Ovary (tissue), 9 donors: Measurements from ENCODE around the gene TRMT44. TPM values are rescaled to one million over a fixed set of nuclear protein-coding genes. Genes with fewer than 3 reads are reported as not detected.
A peak's percentile ranks its signal among the peaks of the same experiment; 100 is the strongest.

Experiments used
- DNase-seq, 5 donors: peaks; one replicate each; pipeline ENCODE4 v3.0.0-alpha.2; 2019 to 2020
- H3K27ac ChIP-seq, 2 donors: fragments of 200-600 bp; one replicate each; pipeline versions ENCODE4 v1.5.1 to v1.8.0; 2019 to 2022
- H3K27me3 ChIP-seq: fragments of 200-600 bp; one replicate; pipeline ENCODE4 v1.8.0; 2022
- H3K36me3 ChIP-seq: fragments of 200-600 bp; sonication (generic); one replicate; pipeline ENCODE4 v1.5.1; 2019
- H3K4me1 ChIP-seq: one replicate; pipeline ENCODE4 v1.8.1; 2013; ENCODE audit warnings: mild to moderate bottlenecking, moderate library complexity; ENCODE audit not compliant: insufficient read depth
- H3K4me3 ChIP-seq: fragments of 200-600 bp; sonication (generic); one replicate; pipeline ENCODE4 v1.5.1; 2017
- H3K9me3 ChIP-seq, 2 donors: fragments of 200-600 bp in 1 of 2; sonication (generic) in 1 of 2; one replicate each; pipeline versions ENCODE4 v1.5.1 to v1.8.1; 2013 to 2019; ENCODE audit warnings: mild to moderate bottlenecking in 1 of 2, moderate library complexity in 1 of 2
- CTCF ChIP-seq, 3 donors: fragments of 450-650 bp in 2 of 3; fragments of 200-600 bp in 1 of 3; IDR thresholded peaks; one replicate each; pipeline versions ENCODE4 v1.5.1 to v1.8.0; 2016 to 2022; ENCODE audit warnings: antibody characterized with exemption in 3 of 3, mild to moderate bottlenecking in 1 of 3
- EP300 ChIP-seq: sonication (generic); formaldehyde crosslinking; IDR thresholded peaks from one replicate; pipeline ENCODE4 v1.6.1; 2017; ENCODE audit warnings: antibody characterized with exemption
- POLR2A ChIP-seq: fragments of 450-650 bp; IDR thresholded peaks from one replicate; pipeline ENCODE4 v1.6.1; 2017; ENCODE audit warnings: antibody characterized with exemption, mild to moderate bottlenecking, moderate library complexity
- WGBS, 3 donors: extraction: QIAGEN DNeasy Blood & Tissue Kit in 1 of 3; methylation state at CpG; one replicate each; pipeline versions ENCODE4 v1.1.5 to v1.1.7; 2013 to 2017; 5-methylcytosine and 5-hydroxymethylcytosine counted together
- intact Hi-C, 4 donors: fragments of 100-400 bp; cut with DNase I; formaldehyde crosslinking; loops; one replicate each; pipeline versions ENCODE4 v1.11.0 to v1.15.1; 2022 to 2023
- polyA plus RNA-seq, 2 donors: library from polyadenylated mRNA; stranded (reverse); fragments of 200-250 nt in 1 of 2; fragments of 350-450 nt in 1 of 2; fragmentation: Illumina TruSeq in 1 of 2; extraction: RNeasy Lipid Tissue Mini Kit (QIAGEN cat#74804) in 1 of 2; gene quantifications; one replicate each; pipeline ENCODE4 v1.2.3, GENCODE V29; 2013 to 2014
- total RNA-seq, 7 donors: library from RNA; depleted of rRNA in 2 of 7; stranded (reverse); fragments of >200 nt in 2 of 7; fragmentation: NEBNext Ultra II Directional in 3 of 7; extraction: Animal tissue kit (Norgen Biotek cat#: 25700) in 3 of 7; gene quantifications; one replicate each; pipeline versions ENCODE4 v1.1.0 to v1.2.4, GENCODE V29; 2016 to 2023
- donor health status: DM: no; HTN: no; CAD: no; lungs with moderate emphysema.
- donor health status: DM: no; HTN: no; CAD: no.
- donor health status: Bipolar disorder and iron deficiency.
- donor health status: DM: yes; HTN: yes; CAD: no.
- donor health status: DM: no; HTN: no; CAD: no.
- donor health status: DM: yes; HTN: yes; CAD: no.

The TRMT44 gene
- total and polyA plus RNA-seq, 9 donors = 14.6 to 54.8 (median 32.8) TPM

- Histone ChIP-seq H3K9me3 (no peaks in the 10 kb centered on the region), H3K36me3 (no peaks in the 10 kb centered on the region), H3K4me1 (peaks cover 44% of the 10 kb centered on the region), H3K27ac (peak overlapping the region; percentile 64 to 93), H3K4me3 (peak overlapping the region; percentile 2), H3K27me3 (no peaks in the 10 kb centered on the region)
- DNase-seq = peak; percentile 66 to 82 (median 76)
- TF ChIP-seq CTCF (IDR thresholded peaks at IDR 0.05) (no peak), POLR2A (no peak), EP300 (no peak)
- intact Hi-C loops = loop anchor here in 3 of 4 donors (1.0 to 5.0 kb wide), 4 partner anchors 29 to 119 kb away; partner anchors contain the start of gene CPZ (in 1 of the 3)
- WGBS, 3 donors = 19 to 23% (median 21%) methylated on average over 17 to 20 of the region's 20 CpGs
These were observed 33.5 kb downstream of the TRMT44 start for GRCh38 chr4:8473920-8474590.

DNA sequence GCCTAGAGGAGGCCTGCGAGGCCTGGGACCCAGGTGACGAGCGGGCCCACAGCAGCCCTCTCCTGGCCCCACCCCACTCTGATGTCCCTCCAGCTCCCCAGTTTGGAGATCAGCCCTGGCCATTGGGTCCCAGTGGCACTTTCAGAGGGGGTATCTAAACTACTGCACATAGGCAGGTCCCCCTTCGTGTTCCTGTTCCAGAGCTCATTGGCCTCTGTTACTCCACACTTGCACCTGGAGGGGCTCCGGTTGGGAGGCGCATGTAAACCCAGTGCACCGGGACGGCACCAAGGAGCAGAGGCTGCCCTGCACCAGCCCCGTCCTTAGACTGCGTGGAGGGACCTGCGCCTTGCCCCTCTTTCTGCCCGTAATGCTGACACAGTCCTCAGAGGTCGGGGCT, 34.3 kb downstream of the TRMT44 start:
- peak overlapping the region; percentile 64 to 93 for H3K27ac ChIP-seq
- DNase-seq = peak in 2 of 5 donors; percentile 42 to 45
- peaks cover 39% of the 10 kb centered on the region for H3K4me1 ChIP-seq
- no peak overlapping the region for H3K4me3 ChIP-seq
- WGBS, 3 donors = 76 to 85% (median 79%) methylated on average over 11 to 13 of the region's 13 CpGs
- intact Hi-C loops = loop anchor here in 2 of 4 donors (1.0 to 5.0 kb wide), 2 partner anchors 32 kb away; no protein-coding TSS in a partner anchor
- no peak for TF ChIP-seq POLR2A
- H3K36me3 ChIP-seq = no peaks in the 10 kb centered on the region
- H3K9me3 ChIP-seq = no peaks in the 10 kb centered on the region
- no peaks in the 10 kb centered on the region for H3K27me3 ChIP-seq

DNA sequence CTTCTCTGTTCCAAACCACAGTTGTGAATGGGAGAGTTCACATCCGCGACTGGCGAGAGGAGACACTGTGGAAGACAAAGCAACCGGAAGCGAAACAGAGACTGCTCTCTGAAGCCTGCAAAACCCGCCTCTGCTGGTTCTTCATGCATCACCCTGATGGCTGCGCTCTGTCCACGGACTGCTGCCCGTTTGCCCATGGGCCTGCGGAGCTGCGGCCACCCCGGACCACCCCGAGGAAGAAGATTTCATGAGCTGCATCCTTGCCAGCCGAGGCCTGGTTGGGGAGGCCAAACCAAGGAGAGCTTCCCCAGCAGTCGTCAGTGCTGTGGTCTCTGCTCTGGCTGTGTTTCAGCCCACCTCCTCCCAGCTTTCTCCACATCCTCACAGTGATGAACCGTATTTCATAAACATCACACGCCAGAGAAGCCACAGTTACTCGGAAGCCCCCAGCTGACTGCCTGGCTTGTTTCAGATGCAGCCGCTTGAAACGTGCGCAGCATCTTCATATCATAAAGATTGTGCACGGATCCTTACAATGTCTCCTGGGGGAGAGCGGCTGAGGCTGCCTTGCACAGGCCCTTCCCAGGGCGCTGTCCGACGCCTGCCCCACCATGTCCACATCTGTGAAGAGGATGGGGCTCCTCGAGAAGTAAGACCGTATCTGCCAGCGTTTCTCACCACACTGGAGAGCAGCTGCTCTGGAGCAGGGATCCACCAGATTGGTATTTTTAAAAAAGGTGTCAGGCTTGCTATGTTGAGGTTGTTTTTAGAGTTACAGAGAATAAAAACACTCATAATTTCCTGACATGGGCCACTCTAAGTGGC, 35.4 kb downstream of the TRMT44 start:
- TF ChIP-seq POLR2A (no peak), EP300 (no peak), CTCF (IDR thresholded peaks at IDR 0.05) (no peak)
- H3K4me3 ChIP-seq = no peak overlapping the region
- WGBS, 3 donors = 34 to 71% (median 43%) methylated on average over 29 of the region's 29 CpGs
- peak in 1 of 5 donors; percentile 34 for DNase-seq
- peaks cover 37% of the 10 kb centered on the region for H3K4me1 ChIP-seq
- intact Hi-C loops = no loop called here
- H3K27ac ChIP-seq = peak overlapping the region in 1 of 2 donors; percentile 93
- H3K27me3 ChIP-seq = no peaks in the 10 kb centered on the region
- no peaks in the 10 kb centered on the region for H3K9me3 ChIP-seq
- no peaks in the 10 kb centered on the region for H3K36me3 ChIP-seq

DNA sequence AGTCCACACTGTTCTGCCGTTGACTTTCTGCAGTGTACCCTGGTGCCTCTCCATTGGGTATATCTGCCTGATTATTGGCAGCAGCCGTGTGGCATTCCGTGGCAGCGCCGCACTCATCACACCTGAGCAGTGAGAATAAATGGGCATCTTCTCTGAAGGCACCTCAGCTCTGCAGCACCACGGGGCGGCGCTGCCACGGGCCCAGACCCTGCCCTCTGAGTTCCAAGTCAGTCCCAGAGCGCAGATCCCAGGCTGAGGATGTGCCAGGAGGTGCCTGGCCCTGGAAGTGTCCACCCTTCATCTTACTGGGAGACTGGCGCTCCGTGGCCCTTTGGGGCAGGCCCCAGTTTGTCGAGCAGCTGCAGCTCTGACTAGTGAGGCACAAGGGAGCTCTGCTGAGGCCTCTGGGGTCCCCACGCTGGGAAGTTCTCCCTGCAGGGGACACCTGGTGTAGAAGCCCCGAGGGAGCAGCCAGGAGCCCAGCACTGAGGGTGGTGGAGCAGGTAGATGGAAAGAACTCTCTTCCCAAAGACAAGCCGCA, 36.6 kb downstream of the TRMT44 start:
- intact Hi-C loops = no loop called here
- Histone ChIP-seq H3K27me3 (no peaks in the 10 kb centered on the region), H3K36me3 (no peaks in the 10 kb centered on the region), H3K4me1 (peaks cover 28% of the 10 kb centered on the region), H3K9me3 (no peaks in the 10 kb centered on the region), H3K4me3 (no peak overlapping the region), H3K27ac (no peak overlapping the region)
- TF ChIP-seq POLR2A = no peak
- no peak for TF ChIP-seq EP300
- no peak for TF ChIP-seq CTCF (IDR thresholded peaks at IDR 0.05)
- WGBS, 3 donors = 88 to 91% (median 88%) methylated on average over 16 of the region's 16 CpGs
- no peak for DNase-seq
